ENCODE results near the gene TMEM132A. TPM values are rescaled to one million over a fixed set of nuclear protein-coding genes. Genes with fewer than 3 reads are reported as not detected.
A peak's percentile ranks its signal among the peaks of the same experiment; 100 is the strongest.

The TMEM132A gene
- total and polyA plus RNA-seq, 10 of the 15 experiments (the other 5 are each of a cell fraction or from before 2014, with no cell fraction given): 0.16 to 25.0 (median 4.3) TPM

DNA sequence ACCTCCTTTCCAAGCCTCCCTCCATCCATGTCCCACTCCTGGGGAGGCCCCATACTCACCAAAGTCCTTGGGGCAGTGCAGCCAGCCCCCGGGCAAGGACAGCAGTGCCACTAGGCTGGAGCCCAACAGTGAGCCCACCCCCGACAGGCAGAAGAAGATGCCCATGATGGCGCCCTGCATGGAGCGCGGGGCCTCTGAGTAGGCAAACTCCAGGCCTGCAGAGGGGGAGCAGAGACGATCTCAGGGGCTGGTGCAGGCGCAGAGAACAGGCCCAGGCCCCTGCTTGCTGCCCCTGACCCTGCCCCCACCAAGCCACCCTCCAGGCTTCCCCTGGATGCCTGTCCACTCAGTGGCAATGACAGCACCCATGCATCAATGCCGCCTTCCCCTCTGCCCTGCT lies 13.6 kb downstream of the TMEM132A start (continued):
- no peak for TF ChIP-seq CBX5 (IDR thresholded peaks at IDR 0.05; ENCODE audit: low read depth)
- TF ChIP-seq KLF5 (IDR thresholded peaks at IDR 0.05; ENCODE audit: partially characterized antibody): no peak
- no peak for TF ChIP-seq KDM1A (IDR thresholded peaks at IDR 0.05; ENCODE audit: borderline replicate concordance)

DNA sequence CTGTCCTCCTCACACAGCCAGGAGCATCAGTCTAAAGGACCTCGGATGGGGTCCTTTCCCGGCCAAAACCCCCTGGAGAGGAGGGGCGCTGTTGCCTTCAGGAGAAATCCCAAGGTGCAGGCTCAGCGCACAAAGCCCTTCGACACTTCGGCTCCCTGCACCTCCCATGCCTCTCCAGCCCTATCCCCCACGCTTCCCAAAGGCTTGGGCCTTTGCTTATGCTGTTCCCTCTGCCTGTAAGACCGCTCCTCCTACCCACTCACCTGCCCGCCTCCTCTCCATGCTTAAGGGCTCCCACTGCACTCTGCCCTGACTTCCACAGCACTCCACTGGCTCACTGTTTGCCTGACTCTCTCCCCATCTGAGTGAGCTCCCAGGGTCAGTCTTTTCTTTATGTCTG lies 14.2 kb downstream of the TMEM132A start:
- TF ChIP-seq POLR2A (IDR thresholded peaks at IDR 0.05; ENCODE audit: low read depth, low read length): peak; percentile 42; the same call in 1 of the 2 replicates
- no peak for TF ChIP-seq SMAD5 (IDR thresholded peaks at IDR 0.05; ENCODE audit: low read depth)
- TF ChIP-seq KDM1A (IDR thresholded peaks at IDR 0.05; ENCODE audit: borderline replicate concordance): no peak
- ATAC-seq (no peak), DNase-seq (ENCODE audit: low read depth, low spot score) (no peak), FAIRE-seq (no peak)
- Histone ChIP-seq H3K27me3 (replicated peaks in 1 of 2; ENCODE audit: control insufficient read depth in 2 of 2, insufficient read depth in 2 of 2, low read length in 1 of 2) (no peaks in the 10 kb centered on the region), H3K36me3 (ENCODE audit: control insufficient read depth in 2 of 2, insufficient read depth in 2 of 2, low read length in 1 of 2) (peaks cover 25 to 32% of the 10 kb centered on the region in 2 experiments), H3K4me2 (ENCODE audit: control insufficient read depth, insufficient read depth) (no peak overlapping the region), H3K9ac (ENCODE audit: control insufficient read depth, insufficient read depth, low read length) (no peak overlapping the region), H3K4me1 (ENCODE audit: control insufficient read depth, insufficient read depth, low read length) (peaks cover 8% of the 10 kb centered on the region), H3K4me3 (no peak overlapping the region), H3K9me3 (replicated peaks; ENCODE audit: control insufficient read depth, insufficient read depth, low read length) (no peaks in the 10 kb centered on the region), H2AFZ (ENCODE audit: control insufficient read depth, low read depth, low read length) (no peak overlapping the region), H3K27ac (ENCODE audit: control insufficient read depth, insufficient read depth) (no peak overlapping the region), H4K20me1 (ENCODE audit: control insufficient read depth, insufficient read depth) (no peaks in the 10 kb centered on the region), H3K79me2 (ENCODE audit: control insufficient read depth, insufficient read depth, low read length) (no peaks in the 10 kb centered on the region)
- no TSS peak for BruUV-seq (replicated peaks)
- ChIA-PET POLR2A (no interaction called here), CTCF (no interaction called here), SMC1A (ENCODE audit: uncharacterized antibody, unreplicated experiment) (interaction anchor here (1.6 kb wide), 1 partner anchor 19 kb away, joined by 3 read pairs; no protein-coding TSS in a partner anchor), RAD21 (ENCODE audit: unreplicated experiment) (no interaction called here)
- WGBS (ENCODE audit: insufficient coverage, insufficient replicate concordance, low lambda C conversion rate, missing lambda C conversion rate): 86% methylated on average over 9 of the region's 9 CpGs
- intact Hi-C loops (cut with micrococcal nuclease; ENCODE audit: unreplicated experiment) (no loop called here), in situ Hi-C loops (cut with MboI) (no loop called here)

DNA sequence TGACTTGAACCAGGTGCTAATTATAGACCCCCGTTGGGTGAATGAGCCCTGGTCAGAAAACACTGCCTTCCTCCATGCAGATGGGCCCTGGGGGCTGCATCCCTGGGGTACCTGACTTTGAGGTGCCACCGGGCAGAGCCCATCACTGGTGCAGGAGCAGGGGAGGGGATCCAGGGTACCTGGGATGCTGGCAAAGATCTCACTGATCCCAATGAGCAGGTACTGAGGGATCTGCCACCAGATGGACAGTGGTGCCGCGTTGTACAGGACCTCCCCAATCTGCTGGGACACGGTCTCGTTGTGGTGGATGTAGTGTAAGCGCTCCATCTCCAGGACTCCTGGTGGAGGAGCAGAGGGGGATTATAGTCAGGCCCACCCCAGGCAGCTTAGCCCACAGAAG lies 15.0 kb downstream of the TMEM132A start:
- Histone ChIP-seq H4K20me1 (ENCODE audit: control insufficient read depth, insufficient read depth) (no peaks in the 10 kb centered on the region; the same call in 1 of the 2 replicates), H3K27ac (ENCODE audit: control insufficient read depth, insufficient read depth) (no peak overlapping the region), H3K9ac (ENCODE audit: control insufficient read depth, insufficient read depth, low read length) (no peak overlapping the region), H2AFZ (ENCODE audit: control insufficient read depth, low read depth, low read length) (no peak overlapping the region), H3K9me3 (replicated peaks; ENCODE audit: control insufficient read depth, insufficient read depth, low read length) (no peaks in the 10 kb centered on the region), H3K4me1 (ENCODE audit: control insufficient read depth, insufficient read depth, low read length) (peaks cover 8% of the 10 kb centered on the region), H3K4me2 (ENCODE audit: control insufficient read depth, insufficient read depth) (no peak overlapping the region), H3K36me3 (ENCODE audit: control insufficient read depth in 2 of 2, insufficient read depth in 2 of 2, low read length in 1 of 2) (peaks cover 25 to 34% of the 10 kb centered on the region in 2 experiments), H3K27me3 (replicated peaks in 1 of 2; ENCODE audit: control insufficient read depth in 2 of 2, insufficient read depth in 2 of 2, low read length in 1 of 2) (no peaks in the 10 kb centered on the region), H3K79me2 (ENCODE audit: control insufficient read depth, insufficient read depth, low read length) (peaks cover 3% of the 10 kb centered on the region), H3K4me3 (no peak overlapping the region)
- TF ChIP-seq, protein P1, sequence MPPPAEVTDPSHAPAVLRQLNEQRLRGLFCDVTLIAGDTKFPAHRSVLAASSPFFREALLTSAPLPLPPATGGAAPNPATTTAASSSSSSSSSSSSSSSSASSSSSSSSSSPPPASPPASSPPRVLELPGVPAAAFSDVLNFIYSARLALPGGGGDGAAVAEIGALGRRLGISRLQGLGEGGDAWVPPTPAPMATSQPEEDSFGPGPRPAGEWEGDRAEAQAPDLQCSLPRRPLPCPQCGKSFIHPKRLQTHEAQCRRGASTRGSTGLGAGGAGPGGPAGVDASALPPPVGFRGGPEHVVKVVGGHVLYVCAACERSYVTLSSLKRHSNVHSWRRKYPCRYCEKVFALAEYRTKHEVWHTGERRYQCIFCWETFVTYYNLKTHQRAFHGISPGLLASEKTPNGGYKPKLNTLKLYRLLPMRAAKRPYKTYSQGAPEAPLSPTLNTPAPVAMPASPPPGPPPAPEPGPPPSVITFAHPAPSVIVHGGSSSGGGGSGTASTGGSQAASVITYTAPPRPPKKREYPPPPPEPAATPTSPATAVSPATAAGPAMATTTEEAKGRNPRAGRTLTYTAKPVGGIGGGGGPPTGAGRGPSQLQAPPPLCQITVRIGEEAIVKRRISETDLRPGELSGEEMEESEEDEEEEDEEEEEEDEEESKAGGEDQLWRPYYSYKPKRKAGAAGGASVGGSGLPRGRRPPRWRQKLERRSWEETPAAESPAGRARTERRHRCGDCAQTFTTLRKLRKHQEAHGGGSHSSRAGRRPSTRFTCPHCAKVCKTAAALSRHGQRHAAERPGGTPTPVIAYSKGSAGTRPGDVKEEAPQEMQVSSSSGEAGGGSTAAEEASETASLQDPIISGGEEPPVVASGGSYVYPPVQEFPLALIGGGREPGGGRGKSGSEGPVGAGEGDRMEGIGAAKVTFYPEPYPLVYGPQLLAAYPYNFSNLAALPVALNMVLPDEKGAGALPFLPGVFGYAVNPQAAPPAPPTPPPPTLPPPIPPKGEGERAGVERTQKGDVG (CRISPR knock-in tag; IDR thresholded peaks at IDR 0.05): no peak
- no peak for TF ChIP-seq MEF2A (IDR thresholded peaks at IDR 0.05; ENCODE audit: insufficient read depth, low read depth, low read length)
- intact Hi-C loops (cut with micrococcal nuclease; ENCODE audit: unreplicated experiment) (no loop called here), in situ Hi-C loops (cut with MboI) (no loop called here)
- no peak for ATAC-seq
- 86% methylated on average over 7 of the region's 7 CpGs for WGBS (ENCODE audit: insufficient coverage, insufficient replicate concordance, low lambda C conversion rate, missing lambda C conversion rate)
- ChIA-PET POLR2A (interaction anchor here (1.4 kb wide), 1 partner anchor 10 kb away, joined by 9 read pairs; no protein-coding TSS in a partner anchor), SMC1A (ENCODE audit: uncharacterized antibody, unreplicated experiment) (interaction anchor here (0.7 to 1.6 kb wide), 6 partner anchors 11 to 95 kb away, joined by 3 to 5 read pairs (median 3); no protein-coding TSS in a partner anchor), RAD21 (ENCODE audit: unreplicated experiment) (interaction anchor here (1.7 kb wide), 1 partner anchor 8 kb away, joined by 5 read pairs; no protein-coding TSS in a partner anchor), CTCF (interaction anchor here (1.3 to 2.3 kb wide), 3 partner anchors 11 to 37 kb away, joined by 3 to 12 read pairs (median 3); no protein-coding TSS in a partner anchor)
- FAIRE-seq: no peak
- BruUV-seq (replicated peaks): no TSS peak
- no peak for DNase-seq (ENCODE audit: low read depth, low spot score)
